IMR-90 (cell line): ENCODE measurements around the gene CPNE1. TPM values are rescaled to one million over a fixed set of nuclear protein-coding genes. Genes with fewer than 3 reads are reported as not detected.

Experiments used
- ATAC-seq: fragments of 200-7000 bp; cut with Tn5 transposase; 2 replicates; pipeline ENCODE4 v1.9.1; 2020; ENCODE audit warnings: low read depth, mild to moderate bottlenecking, moderate library complexity
- BruUV-seq: library from RNA; stranded (reverse); fragments of 400-500 nt; replicated peaks from 2 replicates; lab custom pipeline; 2021; lab: Mats Ljungman, UMichigan
- CTCF ChIA-PET: fragments of 300-600 bp; formaldehyde crosslinking; extraction: SDS; loops from one replicate; lab custom pipeline; 2021; ENCODE audit warnings: antibody characterized with exemption; lab: Yijun Ruan, JAX
- POLR2A ChIA-PET: fragments of 300-600 bp; sonication (Branson Sonifier 250); formaldehyde crosslinking; loops from one replicate; lab custom pipeline; 2022; ENCODE audit warnings: antibody characterized with exemption; ENCODE audit not compliant: unreplicated experiment; lab: Charles Lee
- DNase-seq: peaks from one replicate; pipeline ENCODE4 v3.0.0; 2013
- H2AFZ ChIP-seq: replicated peaks from 2 replicates; pipeline ENCODE3; 2013; ENCODE audit warnings: low read length, mild to moderate bottlenecking; ENCODE audit not compliant: poor library complexity
- H2AK5ac ChIP-seq: 2 replicates; pipeline ENCODE4 v1.6.1; 2013; ENCODE audit warnings: low read depth, low read length, inconsistent platforms
- H2AK9ac ChIP-seq: replicated peaks from 2 replicates; pipeline ENCODE3; 2013; ENCODE audit warnings: mild to moderate bottlenecking, low read depth, low read length, moderate library complexity; ENCODE audit not compliant: poor library complexity
- H2BK120ac ChIP-seq: 2 replicates; pipeline ENCODE4 v1.6.1; 2013; ENCODE audit warnings: low read depth, low read length, inconsistent platforms
- H2BK15ac ChIP-seq: 3 replicates; pipeline ENCODE4 v1.6.1; 2013; ENCODE audit warnings: low read depth, low read length, inconsistent platforms
- H2BK20ac ChIP-seq: 2 replicates; pipeline ENCODE4 v1.6.1; 2013; ENCODE audit warnings: low read depth, mild to moderate bottlenecking, inconsistent platforms, low read length, moderate library complexity
- H2BK5ac ChIP-seq: 2 replicates; pipeline ENCODE4 v1.6.1; 2013; ENCODE audit warnings: mild to moderate bottlenecking, low read depth, low read length, inconsistent platforms; ENCODE audit not compliant: poor library complexity, severe bottlenecking
- H3K14ac ChIP-seq: replicated peaks from 2 replicates; pipeline ENCODE4 v1.6.1; 2013; ENCODE audit warnings: low read depth, low read length, inconsistent platforms
- H3K18ac ChIP-seq: 2 replicates; pipeline ENCODE4 v1.6.1; 2013; ENCODE audit warnings: low read depth, low read length, control low read depth
- H3K23ac ChIP-seq: 2 replicates; pipeline ENCODE4 v1.6.1; 2013; ENCODE audit warnings: low read depth, low read length, inconsistent platforms
- H3K27ac ChIP-seq: 2 replicates; pipeline ENCODE4 v1.5.1; 2013; ENCODE audit warnings: mild to moderate bottlenecking, control low read depth, low read length; ENCODE audit not compliant: insufficient read depth
- H3K27me3 ChIP-seq: 2 replicates; pipeline ENCODE4 v1.6.1; 2013; ENCODE audit warnings: low read length; ENCODE audit not compliant: control insufficient read depth, insufficient read depth
- H3K36me3 ChIP-seq: 2 replicates; pipeline ENCODE4 v1.6.1; 2013; ENCODE audit warnings: low read length, mixed read lengths; ENCODE audit not compliant: control insufficient read depth, insufficient read depth
- H3K4ac ChIP-seq: 2 replicates; pipeline ENCODE4 v1.6.1; 2013; ENCODE audit warnings: low read depth, low read length, inconsistent platforms
- H3K4me1 ChIP-seq: 2 replicates; pipeline ENCODE4 v1.6.1; 2013; ENCODE audit warnings: low read length, mixed read lengths; ENCODE audit not compliant: control insufficient read depth, insufficient read depth
- H3K4me2 ChIP-seq: 2 replicates; pipeline ENCODE4 v1.6.1; 2013; ENCODE audit warnings: low read depth, mild to moderate bottlenecking, control low read depth, low read length, moderate library complexity
- H3K4me3 ChIP-seq: 2 replicates; pipeline ENCODE4 v1.5.1; 2013; ENCODE audit warnings: low read depth, mild to moderate bottlenecking, control low read depth, low read length, moderate library complexity; ENCODE audit not compliant: insufficient read depth
- H3K56ac ChIP-seq: 2 replicates; pipeline ENCODE4 v1.6.1; 2013; ENCODE audit warnings: low read length, inconsistent platforms; ENCODE audit not compliant: insufficient read depth; ENCODE audit errors: extremely low read depth
- H3K79me1 ChIP-seq, 2 experiments: 2 replicates each; pipeline ENCODE4 v1.6.1; 2013; ENCODE audit warnings: low read length in 2 of 2, inconsistent platforms in 1 of 2, low read depth in 1 of 2
- H3K9ac ChIP-seq: 2 replicates; pipeline ENCODE4 v1.6.1; 2013; ENCODE audit warnings: low read depth, low read length, control low read depth
- H3K9me1 ChIP-seq: 2 replicates; pipeline ENCODE4 v1.6.1; 2013; ENCODE audit warnings: low read length, inconsistent platforms; ENCODE audit not compliant: insufficient read depth
- H3K9me3 ChIP-seq: 2 replicates; pipeline ENCODE4 v1.6.1; 2013; ENCODE audit warnings: low read length; ENCODE audit not compliant: control insufficient read depth, insufficient read depth
- H4K20me1 ChIP-seq: 2 replicates; pipeline ENCODE4 v1.6.1; 2013; ENCODE audit warnings: low read length, inconsistent platforms; ENCODE audit not compliant: insufficient read depth
- H4K5ac ChIP-seq: 2 replicates; pipeline ENCODE4 v1.6.1; 2013; ENCODE audit warnings: mild to moderate bottlenecking, low read depth, low read length, control low read depth
- H4K8ac ChIP-seq, 2 experiments: 2 replicates each; pipeline ENCODE4 v1.6.1; 2013; ENCODE audit warnings: low read depth in 2 of 2, low read length in 2 of 2, control low read depth in 1 of 2, inconsistent platforms in 1 of 2
- H4K91ac ChIP-seq: 2 replicates; pipeline ENCODE4 v1.6.1; 2013; ENCODE audit warnings: low read depth, low read length, inconsistent platforms; ENCODE audit not compliant: insufficient read depth
- BHLHE40 ChIP-seq: fragments of 150-350 bp; IDR thresholded peaks from 2 replicates; pipeline ENCODE4 v1.6.1; 2016; ENCODE audit warnings: mild to moderate bottlenecking, low read depth, low read length
- CEBPB ChIP-seq: IDR thresholded peaks from 2 replicates; pipeline ENCODE4 v1.6.1; 2012; ENCODE audit warnings: low read depth, low read length, improper control_type of control experiment
- CHD1 ChIP-seq: IDR thresholded peaks from 2 replicates; pipeline ENCODE4 v1.6.1; 2012; ENCODE audit warnings: low read depth, low read length, improper control_type of control experiment
- ELK1 ChIP-seq: fragments of 150-350 bp; IDR thresholded peaks from 2 replicates; pipeline ENCODE4 v1.6.1; 2016; ENCODE audit warnings: low read depth, mild to moderate bottlenecking, low read length, moderate library complexity, borderline replicate concordance
- FOS ChIP-seq: fragments of 150-350 bp; IDR thresholded peaks from 2 replicates; pipeline ENCODE4 v1.6.1; 2016; ENCODE audit warnings: low read depth, low read length
- MAZ ChIP-seq: IDR thresholded peaks from 2 replicates; pipeline ENCODE4 v1.6.1; 2012; ENCODE audit warnings: low read depth, mild to moderate bottlenecking, low read length, improper control_type of control experiment, moderate library complexity, borderline replicate concordance
- MXI1 ChIP-seq: IDR thresholded peaks from 2 replicates; pipeline ENCODE4 v1.6.1; 2012; ENCODE audit warnings: low read depth, mild to moderate bottlenecking, low read length, moderate library complexity, borderline replicate concordance
- NFE2L2 ChIP-seq: fragments of 150-350 bp; IDR thresholded peaks from 2 replicates; pipeline ENCODE4 v1.6.1; 2016; ENCODE audit warnings: low read depth, mild to moderate bottlenecking, low read length
- POLR2A ChIP-seq: IDR thresholded peaks from 2 replicates; pipeline ENCODE4 v1.6.1; 2012; ENCODE audit warnings: mild to moderate bottlenecking, low read depth, low read length
- RCOR1 ChIP-seq: IDR thresholded peaks from 2 replicates; pipeline ENCODE4 v1.6.1; 2012; ENCODE audit warnings: mild to moderate bottlenecking, low read length, improper control_type of control experiment; ENCODE audit not compliant: insufficient replicate concordance
- RFX5 ChIP-seq: IDR thresholded peaks from 2 replicates; pipeline ENCODE4 v1.8.0; 2012; ENCODE audit warnings: low read depth, mild to moderate bottlenecking, low read length, moderate library complexity
- WGBS, 2 experiments: methylation state at CpG; one replicate each; pipeline versions ENCODE4 v1.1.5 to v1.1.7; 2013; ENCODE audit warnings: missing lambda C conversion rate in 2 of 2; ENCODE audit not compliant: insufficient read length in 1 of 2; ENCODE audit errors: extremely low coverage in 2 of 2; 5-methylcytosine and 5-hydroxymethylcytosine counted together
- dilution Hi-C: fragments of 300-500 bp; cut with HindIII; formaldehyde crosslinking; loops from one replicate; pipeline ENCODE4 v1.14.3; 2018; ENCODE audit warnings: low sequenced_read_pairs; ENCODE audit not compliant: unreplicated experiment
- in situ Hi-C: fragments of 300-500 bp; cut with MboI; formaldehyde crosslinking; loops from 3 replicates; pipeline ENCODE4 v1.14.3; 2019; ENCODE audit warnings: low sequenced_read_pairs, inconsistent platforms, mixed read lengths
- intact Hi-C: fragments of 100-400 bp; cut with micrococcal nuclease; formaldehyde crosslinking; loops from 2 replicates; pipeline ENCODE4 v1.10.0; 2022
- polyA plus RNA-seq, 3 experiments: library from polyadenylated mRNA; depleted of rRNA; stranded (reverse); fragments of >200 nt; gene quantifications; 2 replicates each; pipeline ENCODE4 v1.2.3, GENCODE V29; 2012; ENCODE audit warnings: low replicate concordance in 1 of 3
- total RNA-seq: library from RNA; depleted of rRNA; stranded (reverse); fragments of >200 nt; gene quantifications from 2 replicates; pipeline ENCODE4 v1.2.3, GENCODE V29; 2012
- TF ChIP-seq, protein P1 (sequence below): fragments of 150-350 bp; IDR thresholded peaks from 2 replicates; pipeline ENCODE4 v1.6.1; 2017; ENCODE audit warnings: mild to moderate bottlenecking, antibody characterized with exemption, low read length, low read depth
- TF ChIP-seq, protein P2 (sequence below): conservative IDR thresholded peaks from 2 replicates; pipeline ENCODE4 v1.5.1; 2012; ENCODE audit warnings: mild to moderate bottlenecking, low read depth, low read length, improper control_type of control experiment

Gene CPNE1
- total and polyA plus RNA-seq, 2 of the 4 experiments (the other 2 are of a cell fraction) = 163 to 165 TPM

DNA sequence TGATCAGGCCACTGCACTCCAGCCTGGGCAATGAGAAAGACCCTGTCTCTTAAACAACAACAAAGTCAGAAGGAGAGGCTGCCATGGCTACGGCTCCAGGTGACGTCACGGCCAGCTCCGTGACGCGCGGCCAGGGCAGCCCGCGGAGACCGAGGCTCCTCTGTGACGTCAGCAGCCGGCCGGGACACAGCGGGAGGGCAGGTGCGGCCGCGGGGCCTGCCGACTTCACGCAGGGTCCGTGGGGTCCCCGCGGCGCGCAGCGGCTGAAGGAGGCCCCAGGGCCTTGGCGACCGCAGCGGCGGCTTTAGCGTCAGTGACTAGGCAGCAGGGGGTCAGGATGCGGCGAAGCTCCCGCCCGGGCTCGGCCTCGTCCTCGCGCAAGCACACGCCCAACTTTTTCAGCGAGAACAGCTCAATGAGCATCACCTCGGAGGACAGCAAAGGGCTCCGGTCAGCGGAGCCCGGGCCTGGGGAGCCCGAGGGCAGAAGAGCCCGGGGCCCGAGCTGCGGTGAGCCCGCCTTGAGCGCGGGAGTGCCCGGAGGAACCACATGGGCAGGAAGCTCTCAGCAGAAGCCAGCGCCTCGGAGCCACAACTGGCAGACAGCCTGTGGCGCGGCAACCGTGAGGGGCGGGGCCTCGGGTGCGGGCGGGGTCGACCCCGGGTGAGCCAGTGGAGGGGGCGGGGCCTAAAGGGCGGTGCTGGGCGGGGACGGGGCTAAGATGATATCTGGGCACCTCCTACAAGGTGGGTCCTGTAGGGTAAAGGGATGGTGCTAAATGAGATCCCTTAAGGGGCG lies 48.8 kb downstream of the CPNE1 start, which contains the start of gene SPAG4:
SPAG4 (plus strand) TSS at position 163 of the 798 bp plus-strand sequence; CDS start at position 338, 175 bp downstream.
- peak within 1 kb of the TSS; percentile 46; the same call in 1 of the 2 replicates for H3K9ac ChIP-seq
- H3K4ac ChIP-seq = peak within 1 kb of the TSS; percentile 73
- no peak within 1 kb of the TSS; the same call in 1 of the 2 replicates for H3K23ac ChIP-seq
- H2BK20ac ChIP-seq = no peak within 1 kb of the TSS
- 0 out of 2 replicates have a peak within 1 kb of the TSS, but pooled peaks have one; percentile 19 for H3K14ac ChIP-seq
- no peaks in the 10 kb centered on the region for H3K9me3 ChIP-seq
- H2BK120ac ChIP-seq = no peak within 1 kb of the TSS; the same call in 1 of the 2 replicates
- no peak within 1 kb of the TSS for H3K18ac ChIP-seq
- peaks cover 13% of the 10 kb centered on the region for H3K4me1 ChIP-seq
- H3K4me3 ChIP-seq = peak within 1 kb of the TSS; percentile 48
- H2AFZ ChIP-seq = peak within 1 kb of the TSS; percentile 93
- peak within 1 kb of the TSS; percentile 47 for H4K91ac ChIP-seq
- H3K9me1 ChIP-seq = no peaks in the 10 kb centered on the region
- in situ Hi-C loops = no loop called here
- DNase-seq (peak; percentile 78), ATAC-seq (peak; percentile 90)
- ChIA-PET CTCF (interaction anchor here (1.6 kb wide), 1 partner anchor 15 kb away, joined by 4 read pairs; no protein-coding TSS in a partner anchor), POLR2A (interaction anchor here (0.6 to 0.7 kb wide), 2 partner anchors 18 to 348 kb away, joined by 3 to 12 read pairs; no protein-coding TSS in a partner anchor)
- intact Hi-C loops = loop anchor here (10.0 kb wide), 1 partner anchor 101 kb away; no protein-coding TSS in a partner anchor
- peaks cover 0 to 20% of the 10 kb centered on the region in 2 experiments; a peak in 3 of 4 replicates for H3K79me1 ChIP-seq
- H2BK5ac ChIP-seq = peak within 1 kb of the TSS; percentile 53
- H4K20me1 ChIP-seq = 0 out of 2 replicates have a peak, but pooled peaks cover 4% of the 10 kb centered on the region
- H3K4me2 ChIP-seq = peak within 1 kb of the TSS; percentile 73
- H4K5ac ChIP-seq = peak within 1 kb of the TSS; percentile 18; the same call in 1 of the 2 replicates
- 1% methylated on average over 46 of the region's 68 CpGs; no CpG with 5 or more reads in 1 of the 2 experiments for WGBS, 2 experiments
- no peak within 1 kb of the TSS; the same call in 2 of the 3 replicates for H2BK15ac ChIP-seq
- dilution Hi-C loops = no loop called here
- no peak within 1 kb of the TSS for H3K56ac ChIP-seq
- no TSS peak for BruUV-seq
- H4K8ac ChIP-seq = peak within 1 kb of the TSS; percentile 78 to 92
- H2AK9ac ChIP-seq = peak within 1 kb of the TSS; percentile 65
- no peaks in the 10 kb centered on the region for H3K36me3 ChIP-seq
- peak within 1 kb of the TSS; percentile 60 for H3K27ac ChIP-seq
- H3K27me3 ChIP-seq = no peaks in the 10 kb centered on the region
- no peak within 1 kb of the TSS for H2AK5ac ChIP-seq
- TF ChIP-seq, protein P1, sequence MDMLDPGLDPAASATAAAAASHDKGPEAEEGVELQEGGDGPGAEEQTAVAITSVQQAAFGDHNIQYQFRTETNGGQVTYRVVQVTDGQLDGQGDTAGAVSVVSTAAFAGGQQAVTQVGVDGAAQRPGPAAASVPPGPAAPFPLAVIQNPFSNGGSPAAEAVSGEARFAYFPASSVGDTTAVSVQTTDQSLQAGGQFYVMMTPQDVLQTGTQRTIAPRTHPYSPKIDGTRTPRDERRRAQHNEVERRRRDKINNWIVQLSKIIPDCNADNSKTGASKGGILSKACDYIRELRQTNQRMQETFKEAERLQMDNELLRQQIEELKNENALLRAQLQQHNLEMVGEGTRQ = no peak
- no peak for TF ChIP-seq ELK1
- no peak for TF ChIP-seq RCOR1
- no peak; the same call in 1 of the 2 replicates for TF ChIP-seq MXI1
- TF ChIP-seq FOS = no peak
- TF ChIP-seq CHD1 = no peak
- no peak for TF ChIP-seq RFX5
- no peak for TF ChIP-seq BHLHE40
- TF ChIP-seq, protein P2, sequence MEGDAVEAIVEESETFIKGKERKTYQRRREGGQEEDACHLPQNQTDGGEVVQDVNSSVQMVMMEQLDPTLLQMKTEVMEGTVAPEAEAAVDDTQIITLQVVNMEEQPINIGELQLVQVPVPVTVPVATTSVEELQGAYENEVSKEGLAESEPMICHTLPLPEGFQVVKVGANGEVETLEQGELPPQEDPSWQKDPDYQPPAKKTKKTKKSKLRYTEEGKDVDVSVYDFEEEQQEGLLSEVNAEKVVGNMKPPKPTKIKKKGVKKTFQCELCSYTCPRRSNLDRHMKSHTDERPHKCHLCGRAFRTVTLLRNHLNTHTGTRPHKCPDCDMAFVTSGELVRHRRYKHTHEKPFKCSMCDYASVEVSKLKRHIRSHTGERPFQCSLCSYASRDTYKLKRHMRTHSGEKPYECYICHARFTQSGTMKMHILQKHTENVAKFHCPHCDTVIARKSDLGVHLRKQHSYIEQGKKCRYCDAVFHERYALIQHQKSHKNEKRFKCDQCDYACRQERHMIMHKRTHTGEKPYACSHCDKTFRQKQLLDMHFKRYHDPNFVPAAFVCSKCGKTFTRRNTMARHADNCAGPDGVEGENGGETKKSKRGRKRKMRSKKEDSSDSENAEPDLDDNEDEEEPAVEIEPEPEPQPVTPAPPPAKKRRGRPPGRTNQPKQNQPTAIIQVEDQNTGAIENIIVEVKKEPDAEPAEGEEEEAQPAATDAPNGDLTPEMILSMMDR = no peak
- TF ChIP-seq CEBPB = no peak
- TF ChIP-seq POLR2A = peak; percentile 84
- peak; percentile 52; the same call in 1 of the 2 replicates for TF ChIP-seq MAZ
- TF ChIP-seq NFE2L2 = no peak
